Karpas-422 (cell line): ENCODE data around the gene UQCRQ. TPM values are rescaled to one million over a fixed set of nuclear protein-coding genes. Genes with fewer than 3 reads are reported as not detected.
"Not testable (repeated sequence)": the region's sequence is repeated elsewhere in the genome, so short reads cannot be mapped to it uniquely, and the experiment has no call there.

Experiments used
- DNase-seq: peaks from one replicate; pipeline ENCODE4 v3.0.0-alpha.2; 2015
- H2AFZ ChIP-seq: fragments of 200-600 bp; sonication (generic); 2 replicates; pipeline ENCODE4 v1.6.1; 2014; ENCODE audit warnings: antibody characterized with exemption, low read length, mixed read lengths
- H3K27ac ChIP-seq: fragments of 200-600 bp; sonication (generic); 2 replicates; pipeline ENCODE4 v1.5.1; 2014; ENCODE audit warnings: mild to moderate bottlenecking, low read length, moderate library complexity
- H3K27me3 ChIP-seq: fragments of 200-600 bp; sonication (generic); 2 replicates; pipeline ENCODE4 v1.6.1; 2014; ENCODE audit warnings: low read length, mixed read lengths
- H3K36me3 ChIP-seq: fragments of 200-600 bp; sonication (generic); 2 replicates; pipeline ENCODE4 v1.6.1; 2014; ENCODE audit warnings: low read length, mixed read lengths; ENCODE audit not compliant: insufficient read depth
- H3K4me1 ChIP-seq: fragments of 200-600 bp; sonication (generic); 2 replicates; pipeline ENCODE4 v1.6.1; 2014; ENCODE audit warnings: mild to moderate bottlenecking, low read length, mixed read lengths
- H3K4me2 ChIP-seq: fragments of 200-600 bp; sonication (generic); 2 replicates; pipeline ENCODE4 v1.6.1; 2014; ENCODE audit warnings: low read length, low read depth, mild to moderate bottlenecking; ENCODE audit not compliant: poor library complexity, severe bottlenecking
- H3K4me3 ChIP-seq: fragments of 200-600 bp; sonication (generic); 2 replicates; pipeline ENCODE4 v1.5.1; 2014; ENCODE audit warnings: mild to moderate bottlenecking, antibody characterized with exemption, low read length, mixed read lengths
- H3K79me2 ChIP-seq: fragments of 200-600 bp; sonication (generic); 2 replicates; pipeline ENCODE4 v1.6.1; 2014; ENCODE audit warnings: mild to moderate bottlenecking, low read length, mixed read lengths
- H3K9ac ChIP-seq: fragments of 200-600 bp; sonication (generic); 2 replicates; pipeline ENCODE4 v1.6.0; 2014; ENCODE audit warnings: low read length
- H3K9me2 ChIP-seq: fragments of 200-600 bp; sonication (generic), shearing (Covaris generic); replicated peaks from 2 replicates; pipeline ENCODE4 v1.6.0; 2014; ENCODE audit warnings: mild to moderate bottlenecking, low read length, moderate library complexity; ENCODE audit not compliant: insufficient read depth
- H3K9me3 ChIP-seq: fragments of 300-700, 200-600 bp; sonication (generic); 2 replicates; pipeline ENCODE4 v1.6.1; 2014; ENCODE audit warnings: low read length, mixed read lengths
- H4K20me1 ChIP-seq: fragments of 200-600 bp; sonication (generic); 2 replicates; pipeline ENCODE4 v1.6.1; 2014; ENCODE audit warnings: mild to moderate bottlenecking, antibody characterized with exemption, low read length, low read depth; ENCODE audit not compliant: insufficient read depth
- total RNA-seq: library from RNA; depleted of rRNA; stranded (reverse); fragments of >200 nt; shearing (Covaris generic); gene quantifications from 2 replicates; pipeline ENCODE4 v1.2.3, GENCODE V29; 2014; ENCODE audit warnings: low replicate concordance

The UQCRQ gene
- total RNA-seq, 1 experiment from 2014 or later, result 179 TPM

DNA sequence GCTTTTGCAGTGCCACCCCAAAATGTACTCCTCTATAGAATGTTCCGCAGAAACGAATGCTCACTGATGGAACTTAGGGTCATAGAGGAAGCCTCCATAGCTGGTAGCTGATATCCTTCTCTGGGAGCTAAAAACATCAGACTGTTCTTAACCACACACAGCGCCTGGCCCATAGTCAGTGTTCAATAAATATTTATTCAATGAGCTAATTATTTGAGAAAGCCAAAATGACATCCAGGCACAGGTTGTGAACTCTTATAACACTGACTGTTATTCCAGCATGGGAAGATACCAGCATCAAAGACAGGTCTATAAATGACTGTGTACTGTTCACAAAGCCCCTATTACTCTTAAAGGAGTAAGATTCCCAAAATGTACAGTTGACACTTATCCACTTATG, 13.1 kb upstream of the UQCRQ start:
- H3K27ac ChIP-seq, result no peak overlapping the region
- no peaks in the 10 kb centered on the region for H3K36me3 ChIP-seq
- H3K79me2 ChIP-seq, result no peaks in the 10 kb centered on the region
- H4K20me1 ChIP-seq, result no peaks in the 10 kb centered on the region
- no peak overlapping the region for H2AFZ ChIP-seq
- H3K4me1 ChIP-seq, result no peaks in the 10 kb centered on the region
- no peak overlapping the region for H3K9ac ChIP-seq
- H3K4me2 ChIP-seq, result no peak overlapping the region
- no peak overlapping the region for H3K4me3 ChIP-seq
- DNase-seq, result no peak
- H3K9me3 ChIP-seq, result no peaks in the 10 kb centered on the region
- H3K9me2 ChIP-seq, result no peaks in the 10 kb centered on the region
- no peaks in the 10 kb centered on the region for H3K27me3 ChIP-seq

DNA sequence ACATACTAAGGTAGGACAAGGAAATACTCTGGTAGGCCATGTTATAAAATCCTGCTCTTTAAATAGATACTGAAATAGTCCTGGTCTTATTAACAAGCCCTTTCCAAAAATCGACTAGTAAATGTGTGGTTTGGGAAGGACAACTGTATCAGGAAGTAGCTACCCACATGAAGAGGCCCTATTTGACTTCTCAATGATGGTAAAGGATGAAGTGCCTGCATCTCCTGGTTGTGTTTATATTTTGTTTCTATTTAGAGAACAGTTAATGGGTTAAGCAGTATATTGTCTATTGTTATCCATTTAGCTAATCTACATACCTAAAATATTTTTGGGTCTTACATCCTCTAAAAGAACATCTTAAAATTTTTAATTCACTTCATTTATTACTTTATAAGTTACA, 12.7 kb upstream of the UQCRQ start:
- H4K20me1 ChIP-seq, result no peaks in the 10 kb centered on the region
- no peak overlapping the region for H3K9ac ChIP-seq
- no peaks in the 10 kb centered on the region for H3K36me3 ChIP-seq
- H3K79me2 ChIP-seq, result no peaks in the 10 kb centered on the region
- no peaks in the 10 kb centered on the region for H3K9me3 ChIP-seq
- no peak overlapping the region for H3K4me2 ChIP-seq
- no peak overlapping the region for H2AFZ ChIP-seq
- no peak for DNase-seq
- no peaks in the 10 kb centered on the region for H3K4me1 ChIP-seq
- no peaks in the 10 kb centered on the region for H3K9me2 ChIP-seq
- no peak overlapping the region for H3K4me3 ChIP-seq
- no peaks in the 10 kb centered on the region for H3K27me3 ChIP-seq
- no peak overlapping the region for H3K27ac ChIP-seq

DNA sequence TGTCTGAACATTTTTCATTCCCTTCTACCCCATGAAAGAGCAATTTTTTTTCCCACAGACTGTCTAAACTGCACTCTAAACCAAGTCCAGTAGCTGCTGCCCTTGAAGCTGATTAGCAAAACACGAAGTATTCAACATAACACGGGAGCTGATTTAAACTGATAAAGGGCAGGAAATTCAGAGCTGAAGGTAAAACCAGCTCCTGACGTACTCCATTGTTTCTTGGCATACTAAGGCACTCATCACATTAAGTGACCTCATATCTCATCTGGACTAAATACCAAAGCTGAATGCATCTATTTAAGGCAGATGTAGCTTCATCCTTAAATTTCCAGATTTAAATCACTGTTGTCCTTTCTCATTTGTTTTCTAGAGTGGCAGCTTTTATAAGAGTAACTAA, 12.1 kb upstream of the UQCRQ start:
- Histone ChIP-seq H3K9me3 (no peaks in the 10 kb centered on the region), H3K4me2 (no peak overlapping the region), H3K9me2 (no peaks in the 10 kb centered on the region), H3K9ac (no peak overlapping the region), H3K36me3 (no peaks in the 10 kb centered on the region), H3K27me3 (no peaks in the 10 kb centered on the region), H3K4me1 (no peaks in the 10 kb centered on the region; the same call in 1 of the 2 replicates), H3K4me3 (no peak overlapping the region), H2AFZ (no peak overlapping the region), H4K20me1 (no peaks in the 10 kb centered on the region), H3K27ac (no peak overlapping the region), H3K79me2 (no peaks in the 10 kb centered on the region)
- DNase-seq, result no peak

- H3K27me3 ChIP-seq, DNase-seq, H3K9me3 ChIP-seq, H3K4me1 ChIP-seq, H3K4me2 ChIP-seq, H3K36me3 ChIP-seq, H3K9me2 ChIP-seq, H4K20me1 ChIP-seq, H3K79me2 ChIP-seq, H2AFZ ChIP-seq, H3K27ac ChIP-seq, H3K4me3 ChIP-seq, H3K9ac ChIP-seq: not testable (repeated sequence)
Observed at GRCh38 chr5:132854992-132855391, 11.4 kb upstream of the UQCRQ start.

GRCh38 chr5:132856011-132856410, 10.4 kb upstream of the UQCRQ start:
- no peak overlapping the region for H2AFZ ChIP-seq

GRCh38 chr5:132859889-132860437, 6.5 kb upstream of the UQCRQ start:
- Histone ChIP-seq H3K27me3 (no peaks in the 10 kb centered on the region), H3K27ac (no peak overlapping the region), H2AFZ (no peak overlapping the region), H3K36me3 (no peaks in the 10 kb centered on the region), H3K4me3 (no peak overlapping the region), H3K4me1 (peaks cover 6% of the 10 kb centered on the region), H3K79me2 (no peaks in the 10 kb centered on the region), H3K9me2 (no peaks in the 10 kb centered on the region), H3K4me2 (no peak overlapping the region), H4K20me1 (no peaks in the 10 kb centered on the region), H3K9me3 (no peaks in the 10 kb centered on the region), H3K9ac (no peak overlapping the region)
- DNase-seq, result no peak

More at GRCh38 chr5:132856011-132856410, 10.4 kb upstream of the UQCRQ start:
- no peaks in the 10 kb centered on the region for H4K20me1 ChIP-seq
- no peak overlapping the region for H3K27ac ChIP-seq
- no peaks in the 10 kb centered on the region for H3K27me3 ChIP-seq
- H3K79me2 ChIP-seq, result no peaks in the 10 kb centered on the region
- H3K4me1 ChIP-seq, result peaks cover 6% of the 10 kb centered on the region
- no peaks in the 10 kb centered on the region for H3K9me2 ChIP-seq
- no peaks in the 10 kb centered on the region for H3K36me3 ChIP-seq
- H3K9ac ChIP-seq, result no peak overlapping the region
- no peak overlapping the region for H3K4me2 ChIP-seq
- H3K9me3 ChIP-seq, result no peaks in the 10 kb centered on the region
- no peak overlapping the region for H3K4me3 ChIP-seq
- no peak for DNase-seq

DNA sequence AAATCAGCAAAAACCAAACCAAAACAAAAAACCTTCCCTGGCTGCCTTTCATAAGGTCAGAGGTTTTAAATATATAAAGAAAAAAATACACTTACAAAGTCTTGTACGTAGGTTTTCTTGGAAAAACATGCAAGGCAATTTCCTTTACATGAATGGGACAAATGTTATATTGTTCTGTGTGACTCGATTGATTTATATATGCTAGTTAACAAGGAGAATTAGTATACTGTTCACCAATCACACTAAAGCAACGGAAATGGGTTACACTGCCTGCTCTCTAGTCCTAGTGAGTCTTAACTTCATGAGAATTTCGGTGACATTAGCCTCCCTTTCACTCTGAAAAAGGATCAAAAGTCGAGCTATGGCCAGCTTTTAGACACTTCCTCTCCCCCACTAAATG, 5.7 kb upstream of the UQCRQ start:
- Histone ChIP-seq H3K4me3 (no peak overlapping the region), H3K4me1 (peaks cover 10% of the 10 kb centered on the region), H3K27ac (no peak overlapping the region), H3K79me2 (no peaks in the 10 kb centered on the region), H2AFZ (no peak overlapping the region), H3K36me3 (no peaks in the 10 kb centered on the region), H4K20me1 (no peaks in the 10 kb centered on the region), H3K9ac (no peak overlapping the region), H3K9me3 (no peaks in the 10 kb centered on the region), H3K27me3 (no peaks in the 10 kb centered on the region), H3K4me2 (no peak overlapping the region), H3K9me2 (no peaks in the 10 kb centered on the region)
- no peak for DNase-seq

DNA sequence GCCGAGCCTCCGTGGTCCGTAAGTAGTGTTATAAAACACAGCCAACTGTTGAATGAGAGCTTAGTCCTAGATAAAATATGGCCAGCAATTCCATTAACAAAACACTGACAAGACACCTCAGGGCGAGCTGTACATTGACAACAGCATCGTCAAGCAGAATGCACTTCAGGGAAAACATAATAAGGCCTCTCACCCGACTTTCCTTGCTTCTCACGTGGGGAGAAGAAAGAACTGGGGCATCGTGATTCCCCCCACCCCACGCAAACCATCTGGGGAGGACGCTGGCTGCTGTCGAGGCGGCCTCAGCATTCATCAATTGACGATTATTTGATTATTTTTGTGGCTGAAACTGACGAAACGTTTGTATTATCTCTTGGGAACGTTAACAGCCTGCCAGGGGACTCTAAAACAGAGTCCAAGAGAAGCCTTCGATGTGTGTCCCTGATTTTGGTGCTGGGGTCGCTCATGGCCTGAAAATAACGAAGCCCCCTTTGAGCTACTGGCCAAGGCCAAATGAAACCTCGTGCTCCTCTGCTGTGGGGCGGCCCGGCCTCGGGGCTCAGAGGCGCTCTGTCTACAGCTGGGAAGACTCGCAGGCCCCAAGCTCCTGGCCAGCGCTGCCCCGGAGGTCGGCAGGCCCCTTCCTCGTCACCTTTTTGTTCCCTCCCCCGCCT, 637 bp upstream of the UQCRQ start:
- Histone ChIP-seq H3K9me3 (no peaks in the 10 kb centered on the region), H3K79me2 (peaks cover 25% of the 10 kb centered on the region), H3K4me2 (peak overlapping the region; percentile 86), H3K36me3 (peaks cover 16% of the 10 kb centered on the region; the same call in 1 of the 2 replicates), H3K4me1 (peaks cover 21% of the 10 kb centered on the region), H2AFZ (peak overlapping the region; percentile 58; the same call in 1 of the 2 replicates), H3K9me2 (no peaks in the 10 kb centered on the region), H4K20me1 (no peaks in the 10 kb centered on the region), H3K9ac (peak overlapping the region; percentile 88), H3K27ac (no peak overlapping the region), H3K4me3 (peak overlapping the region; percentile 87), H3K27me3 (no peaks in the 10 kb centered on the region)
- no peak for DNase-seq
